ENCODE results near the gene ANKS4B.

ANKS4B gene

DNA sequence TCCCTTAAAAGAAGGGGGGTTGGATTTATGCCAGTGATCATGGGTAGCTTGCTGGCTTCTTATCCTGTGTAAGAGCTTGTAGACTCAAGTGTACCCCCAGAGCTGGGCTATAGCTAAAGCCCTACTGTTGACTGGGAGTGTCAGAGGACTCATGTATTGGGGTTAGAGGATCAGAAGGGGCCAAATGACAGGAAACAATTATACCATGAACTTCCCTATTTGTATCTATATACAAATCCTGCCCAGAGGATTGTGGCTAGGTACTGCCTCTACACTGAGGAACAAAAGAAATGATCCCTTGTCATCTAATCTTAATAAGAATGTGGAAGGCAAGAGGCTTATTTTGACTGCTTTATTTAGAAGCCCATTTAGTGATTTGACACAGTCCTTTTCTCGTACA lies 36.4 kb upstream of the ANKS4B start:
- H3K27ac ChIP-seq (ENCODE audit: poor library complexity, severe bottlenecking) = no peak overlapping the region
- no peaks in the 10 kb centered on the region for H3K4me1 ChIP-seq (ENCODE audit: insufficient read depth, poor library complexity, severe bottlenecking)
- DNase-seq (ENCODE audit: low spot score) (no peak), ATAC-seq (ENCODE audit: low read depth) (no peak)
- H3K4me3 ChIP-seq (ENCODE audit: severe bottlenecking) = no peak overlapping the region
- H3K36me3 ChIP-seq (ENCODE audit: low read depth) = no peaks in the 10 kb centered on the region
- H3K27me3 ChIP-seq (ENCODE audit: insufficient read depth, poor library complexity, severe bottlenecking) = no peaks in the 10 kb centered on the region
- TF ChIP-seq, protein P1, sequence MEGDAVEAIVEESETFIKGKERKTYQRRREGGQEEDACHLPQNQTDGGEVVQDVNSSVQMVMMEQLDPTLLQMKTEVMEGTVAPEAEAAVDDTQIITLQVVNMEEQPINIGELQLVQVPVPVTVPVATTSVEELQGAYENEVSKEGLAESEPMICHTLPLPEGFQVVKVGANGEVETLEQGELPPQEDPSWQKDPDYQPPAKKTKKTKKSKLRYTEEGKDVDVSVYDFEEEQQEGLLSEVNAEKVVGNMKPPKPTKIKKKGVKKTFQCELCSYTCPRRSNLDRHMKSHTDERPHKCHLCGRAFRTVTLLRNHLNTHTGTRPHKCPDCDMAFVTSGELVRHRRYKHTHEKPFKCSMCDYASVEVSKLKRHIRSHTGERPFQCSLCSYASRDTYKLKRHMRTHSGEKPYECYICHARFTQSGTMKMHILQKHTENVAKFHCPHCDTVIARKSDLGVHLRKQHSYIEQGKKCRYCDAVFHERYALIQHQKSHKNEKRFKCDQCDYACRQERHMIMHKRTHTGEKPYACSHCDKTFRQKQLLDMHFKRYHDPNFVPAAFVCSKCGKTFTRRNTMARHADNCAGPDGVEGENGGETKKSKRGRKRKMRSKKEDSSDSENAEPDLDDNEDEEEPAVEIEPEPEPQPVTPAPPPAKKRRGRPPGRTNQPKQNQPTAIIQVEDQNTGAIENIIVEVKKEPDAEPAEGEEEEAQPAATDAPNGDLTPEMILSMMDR (IDR thresholded peaks at IDR 0.05; ENCODE audit: poor library complexity, severe bottlenecking) = no peak
- H3K9me3 ChIP-seq (ENCODE audit: severe bottlenecking) = no peaks in the 10 kb centered on the region

DNA sequence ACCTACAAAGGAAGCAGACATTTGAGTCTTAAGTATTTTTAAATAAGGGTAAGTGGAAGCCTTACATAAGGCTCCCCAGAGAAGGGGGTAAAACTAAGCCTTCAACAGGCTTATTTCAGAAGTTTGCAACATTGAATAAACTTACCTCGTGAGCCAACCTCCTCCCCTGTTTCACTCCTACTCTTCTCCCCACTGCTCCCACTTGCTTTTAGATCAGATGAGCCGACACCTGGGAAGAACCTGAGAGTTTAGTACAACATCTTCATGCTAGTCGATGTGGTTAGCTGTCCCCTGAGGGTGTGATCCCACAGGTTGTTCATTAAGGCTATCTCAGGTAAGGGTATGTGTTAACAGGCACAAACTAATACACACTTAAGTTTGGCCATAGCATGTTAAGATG lies 35.9 kb upstream of the ANKS4B start:
- H3K27me3 ChIP-seq (ENCODE audit: insufficient read depth, poor library complexity, severe bottlenecking) = no peaks in the 10 kb centered on the region
- ATAC-seq (ENCODE audit: low read depth) = no peak
- TF ChIP-seq, protein P1 (IDR thresholded peaks at IDR 0.05; ENCODE audit: poor library complexity, severe bottlenecking) = no peak
- no peak overlapping the region for H3K4me3 ChIP-seq (ENCODE audit: severe bottlenecking)
- H3K4me1 ChIP-seq (ENCODE audit: insufficient read depth, poor library complexity, severe bottlenecking) = no peaks in the 10 kb centered on the region
- H3K36me3 ChIP-seq (ENCODE audit: low read depth) = no peaks in the 10 kb centered on the region
- no peak for DNase-seq (ENCODE audit: low spot score)
- no peaks in the 10 kb centered on the region for H3K9me3 ChIP-seq (ENCODE audit: severe bottlenecking)
- H3K27ac ChIP-seq (ENCODE audit: poor library complexity, severe bottlenecking) = no peak overlapping the region

DNA sequence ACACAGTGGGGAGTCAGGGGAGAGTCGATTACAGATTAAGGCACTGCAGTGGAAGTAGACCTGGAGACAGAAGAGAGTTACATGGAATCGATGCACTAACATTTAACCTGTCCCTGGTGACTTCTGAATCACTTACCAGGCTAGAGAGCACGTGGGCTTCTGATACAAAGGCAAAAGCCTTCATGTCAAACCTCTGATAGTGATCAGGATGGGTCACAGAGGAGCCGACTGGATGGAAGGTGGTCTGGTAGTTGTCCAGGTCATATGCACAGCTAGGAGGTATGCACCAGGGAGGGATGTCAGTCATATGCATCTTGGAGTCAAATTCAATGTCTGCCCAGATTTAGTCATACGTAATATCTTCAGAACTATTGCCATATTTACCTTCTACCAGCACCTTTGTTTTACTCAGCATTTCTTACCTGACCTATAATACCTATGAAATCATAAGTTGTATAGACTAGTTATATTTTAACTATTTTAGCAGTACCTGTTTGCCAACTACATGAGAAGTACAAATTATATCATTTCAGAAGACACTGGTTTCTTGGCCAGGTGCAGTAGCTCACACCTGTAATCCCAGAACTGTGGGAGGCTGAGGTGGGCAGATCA lies 33.8 kb upstream of the ANKS4B start:
- H3K27me3 ChIP-seq (ENCODE audit: insufficient read depth, poor library complexity, severe bottlenecking) = no peaks in the 10 kb centered on the region
- TF ChIP-seq, protein P1 (IDR thresholded peaks at IDR 0.05; ENCODE audit: poor library complexity, severe bottlenecking) = no peak
- H3K9me3 ChIP-seq (ENCODE audit: severe bottlenecking) = no peaks in the 10 kb centered on the region
- H3K4me1 ChIP-seq (ENCODE audit: insufficient read depth, poor library complexity, severe bottlenecking) = no peaks in the 10 kb centered on the region
- H3K36me3 ChIP-seq (ENCODE audit: low read depth) = no peaks in the 10 kb centered on the region
- no peak overlapping the region for H3K4me3 ChIP-seq (ENCODE audit: severe bottlenecking)
- ATAC-seq (ENCODE audit: low read depth) = no peak
- DNase-seq (ENCODE audit: low spot score) = no peak
- H3K27ac ChIP-seq (ENCODE audit: poor library complexity, severe bottlenecking) = no peak overlapping the region

DNA sequence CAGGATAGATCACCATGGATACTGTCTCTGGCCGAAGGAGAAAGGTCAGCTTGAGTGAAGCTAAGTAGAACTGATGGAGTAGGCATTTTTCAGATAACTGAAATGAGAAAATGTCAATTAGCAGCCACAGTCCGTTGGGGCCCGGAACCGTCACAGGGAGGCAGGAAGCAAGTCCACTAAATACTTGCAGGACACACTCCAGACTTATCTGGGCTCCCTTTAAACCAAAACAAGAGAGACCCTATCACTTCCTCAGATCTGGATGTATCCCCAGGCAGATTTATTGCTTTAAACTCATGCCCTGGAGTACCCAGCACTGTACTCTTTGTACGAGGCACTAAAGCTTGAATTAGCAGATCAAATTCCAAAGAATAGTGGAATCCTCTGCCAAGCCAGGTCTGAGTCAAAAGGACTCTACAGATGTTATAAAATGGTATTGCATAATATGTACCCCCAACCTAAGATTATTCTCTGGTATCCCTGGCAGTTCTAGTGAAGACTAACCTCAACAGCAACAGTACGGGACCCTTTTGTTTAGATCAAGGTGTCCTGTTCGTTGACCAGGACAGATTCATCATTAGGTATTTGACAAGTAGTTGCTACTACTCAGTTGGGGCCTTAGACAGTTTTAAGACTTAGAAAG lies 30.2 kb upstream of the ANKS4B start:
- H3K27ac ChIP-seq (ENCODE audit: poor library complexity, severe bottlenecking) = no peak overlapping the region
- no peaks in the 10 kb centered on the region for H3K27me3 ChIP-seq (ENCODE audit: insufficient read depth, poor library complexity, severe bottlenecking)
- H3K9me3 ChIP-seq (ENCODE audit: severe bottlenecking) = no peaks in the 10 kb centered on the region
- DNase-seq (ENCODE audit: low spot score) = no peak
- no peaks in the 10 kb centered on the region for H3K4me1 ChIP-seq (ENCODE audit: insufficient read depth, poor library complexity, severe bottlenecking)
- TF ChIP-seq, protein P1 (IDR thresholded peaks at IDR 0.05; ENCODE audit: poor library complexity, severe bottlenecking) = no peak
- no peaks in the 10 kb centered on the region for H3K36me3 ChIP-seq (ENCODE audit: low read depth)
- no peak for ATAC-seq (ENCODE audit: low read depth)
- H3K4me3 ChIP-seq (ENCODE audit: severe bottlenecking) = no peak overlapping the region

DNA sequence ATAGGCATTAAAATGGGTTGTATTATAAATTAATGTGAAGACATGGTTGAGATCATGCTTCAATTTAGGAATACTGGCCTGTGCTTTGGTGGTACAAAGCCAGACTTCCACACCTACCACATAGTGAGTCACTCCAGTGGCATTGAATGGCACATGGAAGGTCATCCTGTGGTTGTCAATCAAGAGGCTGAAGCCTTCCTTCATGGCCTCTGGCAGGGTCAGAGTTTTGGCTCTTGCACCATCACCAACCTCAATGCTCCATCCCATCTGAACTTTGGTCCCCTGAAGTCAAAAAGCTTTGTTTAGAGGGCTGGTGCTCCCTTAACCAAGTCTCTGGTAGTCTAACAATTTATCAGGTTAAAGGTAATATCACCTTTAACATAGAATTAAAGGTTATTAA lies 28.2 kb upstream of the ANKS4B start:
- Histone ChIP-seq H3K4me3 (ENCODE audit: severe bottlenecking) (no peak overlapping the region), H3K9me3 (ENCODE audit: severe bottlenecking) (no peaks in the 10 kb centered on the region), H3K27me3 (ENCODE audit: insufficient read depth, poor library complexity, severe bottlenecking) (no peaks in the 10 kb centered on the region), H3K36me3 (ENCODE audit: low read depth) (no peaks in the 10 kb centered on the region), H3K4me1 (ENCODE audit: insufficient read depth, poor library complexity, severe bottlenecking) (no peaks in the 10 kb centered on the region), H3K27ac (ENCODE audit: poor library complexity, severe bottlenecking) (no peak overlapping the region)
- ATAC-seq (ENCODE audit: low read depth) = no peak
- TF ChIP-seq, protein P1 (IDR thresholded peaks at IDR 0.05; ENCODE audit: poor library complexity, severe bottlenecking) = no peak
- DNase-seq (ENCODE audit: low spot score) = no peak

Measured in RWPE2 (cell line).